Brain pericyte (primary cell): Measurements from ENCODE around the gene TPH2.

Experiments used
- DNase-seq: peaks from one replicate; pipeline ENCODE4 v3.0.0-alpha.2; 2012; ENCODE audit warnings: low read depth, low spot score

TPH2 gene

DNA sequence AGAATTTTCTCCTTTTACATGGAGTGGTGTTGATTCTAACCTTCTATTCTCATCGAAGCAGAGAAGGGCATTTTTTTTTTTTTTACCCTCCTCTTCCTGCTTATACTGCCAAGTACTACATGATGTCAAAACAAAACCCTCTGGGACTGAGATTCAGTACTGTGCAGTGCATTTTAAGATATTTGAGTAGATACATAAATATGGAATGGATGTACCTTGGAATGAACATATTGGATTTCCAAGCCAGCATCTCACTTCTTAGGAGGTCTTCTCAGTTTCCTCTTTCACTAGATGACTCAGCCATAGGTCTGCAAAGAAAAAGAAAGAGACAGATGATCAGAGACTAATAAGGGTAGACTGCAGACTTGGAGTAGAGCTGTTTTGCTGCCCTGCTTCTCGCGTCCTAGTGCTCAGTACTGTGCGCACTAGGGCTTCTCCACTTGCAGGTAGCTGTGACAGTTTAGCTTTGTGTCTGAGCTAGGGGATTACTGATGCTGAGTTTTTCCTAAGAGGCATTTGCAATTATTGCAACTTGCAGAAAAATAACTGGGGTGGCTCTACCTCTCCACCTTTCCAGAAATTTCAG is 20.4 kb downstream of the TPH2 start:
- peak; percentile 39 for DNase-seq

DNA sequence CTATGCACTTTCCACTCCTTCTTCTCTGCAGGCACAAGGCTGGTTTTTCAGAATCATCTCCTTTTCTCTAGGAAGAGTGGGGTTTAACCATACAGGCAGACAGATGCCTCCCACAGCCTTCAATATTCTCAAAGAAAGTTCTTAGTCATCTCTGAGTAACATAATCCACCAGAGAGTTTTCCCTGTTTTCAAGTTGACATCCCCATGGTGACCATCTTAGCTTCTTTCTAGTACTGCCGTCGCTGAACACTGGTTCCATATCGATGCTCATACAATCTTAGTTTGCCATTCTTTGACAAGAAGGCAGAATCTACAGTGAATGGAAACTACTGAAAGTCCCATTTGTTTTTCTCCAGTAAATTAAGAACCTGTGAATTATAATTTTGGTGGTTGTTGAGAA is 28.6 kb downstream of the TPH2 start:
- no peak for DNase-seq

DNA sequence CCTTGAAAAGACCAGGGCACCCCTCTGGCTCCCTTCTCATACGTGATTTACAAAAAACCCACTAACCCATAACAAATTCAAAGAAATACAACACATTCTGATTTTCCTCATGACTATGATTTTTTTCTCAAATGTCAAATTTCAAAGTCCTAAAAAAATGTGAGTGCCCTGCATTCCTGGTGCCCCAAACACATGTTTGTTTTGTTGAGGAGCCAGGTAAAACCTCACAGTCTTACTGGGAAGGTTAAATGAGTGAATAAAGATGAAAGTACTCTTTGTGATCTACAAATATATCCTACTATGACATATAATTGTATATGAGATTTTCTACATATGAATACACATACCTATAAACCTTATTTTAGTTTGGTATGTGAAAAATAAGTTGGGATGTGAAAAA is 30.7 kb downstream of the TPH2 start:
- no peak for DNase-seq

DNA sequence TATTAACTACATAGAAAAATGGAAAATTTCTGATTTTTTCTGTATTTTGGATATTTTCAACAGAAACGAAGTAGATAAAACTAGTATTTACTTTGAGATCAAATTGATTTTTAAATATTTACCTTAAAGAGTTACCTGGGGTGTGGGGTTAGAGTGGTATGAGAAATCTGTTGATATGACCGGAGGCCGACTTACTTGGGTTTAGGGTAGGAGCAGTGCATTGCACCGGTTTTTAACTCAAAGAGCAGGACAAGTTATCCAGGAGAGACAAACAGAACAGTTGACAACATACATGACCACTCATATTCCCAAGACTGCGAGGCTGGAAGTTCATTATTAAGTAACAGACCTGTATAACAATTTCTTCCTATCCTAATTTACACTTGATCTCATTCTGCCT is 31.4 kb downstream of the TPH2 start:
- DNase-seq = no peak

DNA sequence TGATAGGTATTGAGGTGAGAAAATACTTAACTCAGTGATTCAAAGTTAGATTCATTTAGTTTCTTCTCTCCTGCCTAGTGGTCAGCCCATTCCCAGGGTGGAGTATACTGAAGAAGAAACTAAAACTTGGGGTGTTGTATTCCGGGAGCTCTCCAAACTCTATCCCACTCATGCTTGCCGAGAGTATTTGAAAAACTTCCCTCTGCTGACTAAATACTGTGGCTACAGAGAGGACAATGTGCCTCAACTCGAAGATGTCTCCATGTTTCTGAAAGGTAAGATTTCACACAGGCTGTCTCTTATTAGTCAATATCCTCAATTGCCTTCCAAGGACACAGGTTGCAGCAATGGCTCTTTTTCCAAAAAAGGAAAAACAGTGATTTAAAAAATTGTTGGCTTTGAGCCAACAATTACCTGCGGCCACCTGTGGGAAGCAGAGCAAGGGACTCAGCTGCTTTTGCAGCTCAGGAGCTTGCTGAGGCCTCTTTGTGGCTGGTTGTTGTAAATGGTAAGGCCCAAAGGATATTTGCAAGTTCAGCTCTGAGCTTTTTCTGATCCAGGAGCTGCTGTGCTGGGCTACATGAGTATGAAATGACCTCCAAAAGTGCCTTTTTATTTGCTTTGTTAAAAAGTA is 33.9 kb downstream of the TPH2 start:
- no peak for DNase-seq

DNA sequence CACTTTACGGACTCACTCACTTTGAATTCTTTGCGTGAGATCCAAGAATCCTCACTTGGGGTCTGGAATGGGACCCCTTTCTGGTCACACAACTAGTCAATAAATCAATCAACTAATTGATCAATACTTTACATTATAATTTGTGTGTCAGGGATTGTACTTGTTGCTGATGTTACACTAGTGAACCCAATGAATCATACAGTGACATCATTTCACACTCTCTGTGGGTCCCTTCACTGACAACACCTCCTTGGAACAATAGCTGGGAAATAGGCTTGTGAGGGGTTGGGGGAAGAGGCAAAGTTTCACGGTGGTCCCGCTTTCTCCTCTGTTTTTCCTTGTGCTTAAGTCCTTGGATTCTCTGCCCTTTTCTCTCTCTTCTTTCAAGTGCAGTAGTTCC is 35.0 kb downstream of the TPH2 start:
- DNase-seq = no peak

DNA sequence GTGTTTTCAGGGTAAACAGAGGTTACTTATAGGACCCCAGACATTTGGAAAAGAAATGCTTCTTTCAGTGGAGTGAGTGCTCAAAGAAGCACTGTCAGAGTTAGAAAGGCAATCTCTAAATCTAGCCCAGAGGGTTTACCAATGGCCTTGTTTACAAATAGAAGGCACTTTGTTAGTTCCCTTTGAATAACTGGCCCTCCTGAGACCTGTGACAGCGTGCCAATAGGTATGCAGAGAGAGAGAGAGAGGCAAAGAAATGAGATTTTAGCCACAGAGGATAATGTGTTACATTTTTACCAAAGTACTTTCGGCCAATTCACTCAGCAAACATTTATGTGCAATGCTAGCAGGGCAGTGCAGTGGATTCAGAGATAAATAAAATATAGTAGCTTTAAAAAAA is 41.9 kb downstream of the TPH2 start:
- no peak for DNase-seq

DNA sequence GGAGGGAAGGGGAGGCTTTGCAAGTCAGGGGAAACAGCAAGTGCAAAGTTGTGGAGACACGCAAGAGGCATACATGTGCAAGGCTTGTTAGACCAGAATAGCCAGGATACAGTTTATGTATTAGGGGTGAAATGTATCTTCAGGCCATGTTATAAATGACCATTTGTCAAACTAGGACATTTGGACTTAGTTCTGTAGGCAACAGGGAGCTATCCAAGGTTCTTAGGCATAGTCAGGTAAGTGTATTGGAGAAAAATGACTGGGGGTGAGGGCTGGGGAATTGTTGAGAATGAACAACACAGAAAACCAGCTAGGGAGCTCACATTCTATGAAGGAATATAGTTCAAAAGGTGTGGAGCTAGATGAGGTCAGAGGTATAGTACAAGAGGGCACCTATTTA is 42.5 kb downstream of the TPH2 start:
- DNase-seq = no peak

DNA sequence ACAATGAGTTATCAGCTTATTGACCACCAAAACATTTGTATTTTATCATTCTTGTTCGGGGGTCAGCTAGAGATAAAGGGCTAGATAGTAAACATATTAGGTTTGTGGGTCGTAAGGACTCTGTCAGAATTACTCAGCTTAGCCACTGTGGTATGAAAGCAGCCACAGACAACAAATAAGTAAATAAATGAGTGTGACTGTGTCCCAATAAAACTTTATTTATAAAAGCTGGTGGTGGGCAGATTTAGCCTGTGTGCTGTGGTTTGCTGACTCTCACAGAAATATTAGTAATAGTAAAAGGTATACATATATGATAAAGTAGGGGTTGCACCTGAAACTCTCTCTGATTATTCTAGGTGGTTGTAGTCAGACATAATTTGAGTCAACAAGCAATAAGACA is 56.1 kb downstream of the TPH2 start:
- no peak for DNase-seq

DNA sequence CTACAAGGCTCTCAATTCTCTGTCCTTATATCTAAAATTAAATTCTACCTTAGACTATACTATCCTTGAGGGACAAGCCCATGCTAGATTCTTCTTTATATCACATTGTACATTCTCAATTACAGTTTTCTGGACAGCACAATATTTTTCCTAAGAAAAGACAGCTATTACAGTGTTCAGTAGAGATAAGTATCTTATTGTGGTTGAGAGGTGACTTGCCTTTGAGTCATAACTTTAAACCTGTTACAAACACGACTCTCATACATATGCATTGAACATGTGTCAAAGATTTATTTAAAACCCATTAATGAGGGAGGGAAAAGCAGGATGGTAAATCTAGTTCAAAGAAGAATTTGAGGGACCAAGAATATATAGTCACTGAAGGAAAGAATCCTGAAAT is 61.1 kb downstream of the TPH2 start:
- no peak for DNase-seq

DNA sequence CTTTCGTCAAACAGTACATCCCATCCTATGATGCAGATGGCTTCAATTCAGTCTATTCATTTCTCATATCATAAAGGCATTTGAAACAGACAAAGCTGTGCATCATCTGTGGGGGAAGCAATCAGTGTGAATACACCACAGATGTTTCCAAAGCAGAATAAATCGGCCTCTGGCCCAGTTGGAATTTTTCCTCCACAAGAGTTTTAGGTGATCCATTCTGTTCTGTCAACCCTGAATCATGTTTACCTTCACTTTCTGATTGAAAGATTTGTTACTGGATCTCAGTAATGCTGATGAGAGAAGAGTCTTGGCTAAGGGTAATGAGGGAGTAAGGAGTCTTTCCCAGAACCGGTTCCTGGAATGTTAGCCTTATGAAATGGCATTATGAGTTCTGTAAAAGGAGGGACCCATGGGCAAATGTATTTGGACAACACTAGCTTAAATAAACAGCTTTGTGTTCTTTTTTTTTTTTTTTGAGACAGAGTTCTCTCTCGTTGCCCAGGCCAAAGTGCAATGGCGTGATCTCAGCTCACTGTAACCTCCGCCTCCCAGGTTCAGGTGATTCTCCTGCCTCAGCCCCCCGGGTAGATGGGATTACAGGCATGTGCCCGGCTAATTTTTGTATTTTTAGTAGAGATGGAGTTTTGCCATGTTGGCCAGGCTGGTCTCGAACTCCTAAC is 62.5 kb downstream of the TPH2 start:
- DNase-seq = no peak

DNA sequence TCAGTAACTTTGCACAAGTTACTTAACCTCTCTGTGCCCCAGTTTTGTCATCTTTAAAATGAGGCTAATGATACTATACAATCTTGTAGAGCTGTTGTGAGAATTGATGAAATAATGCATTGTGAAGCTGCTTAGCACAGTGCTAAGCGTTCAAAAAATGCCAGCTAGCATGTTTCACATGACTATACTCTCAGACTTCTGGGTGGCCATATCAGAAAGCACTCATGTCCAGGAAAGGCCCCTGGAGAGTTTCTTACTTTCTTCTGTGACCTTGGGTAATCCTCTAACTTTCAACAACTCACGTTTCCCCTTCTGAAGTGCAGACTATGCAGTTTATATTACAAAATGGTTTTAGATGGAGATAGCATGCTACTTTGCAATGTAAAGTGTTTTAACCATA is 68.1 kb downstream of the TPH2 start:
- DNase-seq = no peak

DNA sequence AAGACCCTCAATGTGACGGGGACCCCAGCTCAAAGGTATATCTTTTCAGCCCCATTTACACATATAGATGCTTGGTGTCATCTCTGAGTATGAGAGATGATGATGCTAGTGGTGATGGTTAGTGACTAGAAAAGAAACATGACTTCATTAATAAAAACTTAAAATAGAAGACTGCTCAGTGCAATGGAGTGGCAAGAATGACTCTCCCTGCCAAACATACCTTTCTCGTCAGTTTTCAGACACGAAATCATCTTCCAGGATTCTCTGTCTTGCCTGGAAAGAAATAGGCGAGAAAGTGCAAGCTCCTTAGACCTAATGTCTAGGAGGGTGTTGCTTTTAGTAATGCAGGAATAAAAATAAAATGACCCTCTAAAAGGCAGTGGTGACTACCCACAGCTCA is 71.7 kb downstream of the TPH2 start:
- no peak for DNase-seq

DNA sequence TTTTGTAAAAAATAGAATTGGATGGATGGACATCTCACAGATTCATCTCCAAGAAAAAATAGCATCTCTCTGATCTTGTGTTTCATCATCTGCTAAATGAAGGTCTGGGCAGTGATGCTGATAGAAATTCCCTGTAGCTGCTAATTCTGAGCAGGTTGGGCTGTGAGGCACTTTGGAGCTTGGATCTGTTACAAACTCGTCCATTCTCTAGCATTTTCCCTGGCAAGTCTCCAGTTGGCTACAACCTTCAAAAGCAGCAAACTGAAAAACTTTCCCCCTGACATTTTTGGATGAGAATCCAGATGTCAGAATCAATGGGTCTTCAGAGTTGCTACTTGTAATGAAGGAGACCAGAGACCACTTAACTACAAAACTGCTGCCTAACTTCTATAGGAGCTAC is 72.7 kb downstream of the TPH2 start:
- DNase-seq = no peak

DNA sequence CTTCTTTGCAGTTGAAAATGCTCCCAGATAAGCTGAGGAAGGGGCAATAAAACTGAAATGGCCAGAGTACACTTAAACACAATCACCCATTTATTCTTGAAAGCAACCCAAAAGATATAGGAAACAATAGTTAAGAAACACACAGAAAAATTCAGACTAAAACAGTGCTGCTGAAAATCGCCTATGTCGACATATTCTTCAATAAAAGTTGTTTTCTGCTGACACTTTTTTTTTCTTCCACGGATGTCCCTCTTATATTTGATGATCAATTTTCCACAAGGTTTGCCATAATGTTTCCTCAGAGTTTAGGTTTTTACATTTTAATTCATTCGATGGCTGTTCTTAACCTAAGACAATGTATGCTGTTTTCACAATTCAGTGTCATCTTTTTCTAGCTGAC is 74.2 kb downstream of the TPH2 start:
- DNase-seq = no peak

DNA sequence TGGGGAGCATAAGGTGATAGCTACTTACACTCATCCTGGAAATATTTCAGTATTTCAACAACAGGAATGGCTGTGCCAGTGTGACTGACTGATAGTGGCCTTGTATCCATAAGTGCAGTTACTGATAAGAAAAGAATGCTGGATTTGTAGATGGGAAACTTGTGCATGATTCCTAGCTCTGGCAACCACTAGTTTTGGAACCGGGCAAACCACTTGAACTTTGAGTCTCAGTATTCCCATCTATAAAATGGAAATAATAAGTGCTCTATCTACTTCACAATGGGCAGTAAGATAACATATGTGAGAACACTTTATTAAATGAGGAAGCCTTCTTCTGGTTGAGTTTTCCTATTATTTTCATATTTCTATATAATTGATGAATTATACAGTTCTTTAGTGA is 77.2 kb downstream of the TPH2 start:
- DNase-seq = no peak

DNA sequence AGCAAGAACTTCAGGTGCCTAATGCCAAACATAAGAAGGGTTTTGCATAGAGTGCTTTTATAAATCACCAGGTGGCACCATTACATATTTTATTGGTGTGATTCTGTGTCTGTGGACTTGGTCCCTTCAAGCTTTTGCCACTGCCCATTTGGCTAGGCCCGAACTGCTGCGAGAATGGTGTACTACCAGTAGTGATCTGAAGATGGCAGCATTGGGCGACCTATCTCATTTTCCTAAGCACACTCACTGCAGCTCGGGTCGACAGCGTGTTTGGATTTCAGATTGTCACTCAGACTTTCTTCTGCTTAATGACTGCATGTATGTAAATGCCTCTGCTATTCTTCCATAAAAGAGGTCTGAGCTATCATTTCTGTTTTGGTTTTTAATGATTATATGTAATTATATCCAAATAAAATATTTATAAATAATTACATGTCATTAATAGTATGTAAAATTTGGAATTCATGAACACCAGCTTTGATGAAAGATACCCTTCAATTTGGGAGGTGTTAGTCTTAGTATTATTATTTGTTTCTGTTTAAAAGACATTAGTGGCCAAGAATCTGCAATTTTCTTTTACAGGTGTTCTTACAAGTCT is 78.5 kb downstream of the TPH2 start:
- peak; percentile 36 for DNase-seq

DNA sequence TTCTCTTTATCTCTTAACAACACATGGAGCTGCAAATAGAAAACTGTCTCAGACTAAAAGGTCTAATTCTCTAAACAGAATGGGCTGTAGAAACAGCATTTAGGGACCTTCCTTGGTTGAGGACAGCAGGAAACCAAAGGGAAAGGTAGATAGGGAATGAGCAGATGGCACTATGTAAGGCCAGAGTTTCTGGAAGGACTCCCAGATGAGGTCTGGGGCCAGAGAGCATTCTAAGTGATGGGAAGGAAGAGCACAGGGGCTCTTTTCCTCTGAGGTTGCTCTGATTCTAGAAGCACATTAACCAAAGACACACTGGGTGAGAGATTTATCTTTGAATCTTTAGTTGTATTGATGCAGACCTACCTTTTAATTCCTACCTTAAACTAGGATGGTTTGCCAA is 79.4 kb downstream of the TPH2 start:
- no peak for DNase-seq

DNA sequence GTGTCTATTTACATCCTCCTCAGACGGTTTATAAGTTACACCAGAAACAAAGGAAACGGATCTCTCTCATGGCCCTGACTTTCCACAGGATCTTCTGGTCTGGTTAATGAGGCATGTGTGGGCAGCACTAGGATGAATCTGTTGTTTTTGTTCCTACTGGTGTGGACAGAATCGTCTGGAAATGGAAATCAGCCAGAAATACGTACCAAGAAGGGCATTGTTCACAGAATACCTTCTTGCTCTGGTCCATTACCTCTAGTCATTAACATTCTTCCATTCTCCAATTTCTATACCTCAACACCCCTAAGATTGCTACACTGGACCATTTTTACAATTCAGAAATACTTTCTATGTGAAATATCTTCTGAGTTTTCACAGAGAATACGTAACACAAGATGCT is 86.0 kb downstream of the TPH2 start:
- no peak for DNase-seq

DNA sequence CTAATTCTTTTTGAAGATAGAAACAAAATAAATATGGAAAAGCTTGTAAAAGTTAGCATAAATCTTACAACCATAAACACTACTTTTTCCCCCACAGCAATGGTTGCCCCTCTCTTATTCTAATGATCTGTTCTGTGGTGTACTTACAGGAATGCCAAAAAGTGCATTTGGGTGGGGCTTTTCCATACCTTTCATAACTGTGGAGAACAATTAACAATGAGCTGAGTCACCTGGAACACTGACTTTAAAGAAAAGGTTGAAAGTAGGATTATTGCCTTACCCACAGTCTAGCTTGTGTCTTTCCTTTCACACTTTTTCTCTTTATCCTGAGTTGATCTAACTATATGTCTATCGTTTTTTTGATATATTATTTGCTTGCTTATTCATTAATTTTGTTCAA is 86.9 kb downstream of the TPH2 start:
- DNase-seq = no peak

DNA sequence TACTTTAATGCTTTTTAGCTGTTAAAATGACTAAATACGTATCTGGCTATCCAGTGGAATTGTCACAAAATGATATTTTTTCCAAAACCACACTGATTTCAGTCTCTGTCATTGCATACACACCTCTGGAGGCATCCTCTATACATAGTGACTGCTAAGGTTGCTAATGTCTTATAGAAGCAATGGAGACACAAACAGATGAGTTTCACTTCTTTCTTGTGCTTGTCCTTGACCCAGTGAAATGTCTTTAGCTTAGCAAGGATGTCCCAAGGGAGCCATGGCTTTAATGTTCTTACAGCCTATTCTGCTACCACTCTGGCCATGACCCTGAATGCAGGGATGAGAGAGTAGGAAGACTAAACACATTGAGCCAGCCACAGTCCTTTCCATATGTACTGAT is 90.3 kb downstream of the TPH2 start:
- no peak for DNase-seq

DNA sequence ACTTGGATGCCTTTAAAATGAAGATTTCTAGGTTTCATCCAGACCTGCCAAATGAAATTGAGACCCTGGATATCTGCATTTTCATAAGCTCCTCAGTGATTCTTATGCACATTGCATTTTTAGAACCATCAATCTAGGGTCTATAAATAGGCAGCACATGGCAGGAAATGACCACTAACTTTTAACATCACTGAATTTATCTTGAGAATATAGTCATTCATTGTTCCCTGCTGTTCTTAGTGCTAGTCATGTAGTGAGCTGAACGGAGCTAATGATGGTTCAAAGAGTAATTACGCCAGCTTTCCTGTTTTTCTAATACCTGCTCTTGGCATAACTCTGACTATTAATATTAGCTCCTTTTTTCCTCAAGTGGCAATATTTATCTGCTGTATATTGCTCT is 91.6 kb downstream of the TPH2 start:
- DNase-seq = no peak

DNA sequence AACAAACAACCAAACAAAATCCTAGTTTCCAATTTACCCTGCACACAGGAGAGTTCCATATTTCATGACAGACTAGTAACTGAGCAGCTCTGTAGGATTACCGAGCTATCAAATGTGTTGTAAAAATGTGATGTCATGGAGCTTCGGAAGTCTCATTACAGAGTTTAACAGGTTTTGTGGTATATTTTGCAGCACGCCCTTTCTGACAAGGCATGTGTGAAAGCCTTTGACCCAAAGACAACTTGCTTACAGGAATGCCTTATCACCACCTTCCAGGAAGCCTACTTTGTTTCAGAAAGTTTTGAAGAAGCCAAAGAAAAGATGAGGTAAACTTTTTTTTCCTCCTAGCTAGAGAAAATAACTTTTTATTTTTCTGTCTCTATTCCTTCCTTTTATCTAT is 92.4 kb downstream of the TPH2 start:
- DNase-seq = no peak
